Measurements from ENCODE around the gene LOXL1. TPM values are rescaled to one million over a fixed set of nuclear protein-coding genes. Genes with fewer than 3 reads are reported as not detected.

The LOXL1 gene
- total and polyA plus RNA-seq, 2 donors (not counting 1 experiment from before 2014, with no cell fraction given): 0.21 to 0.49 TPM

DNA sequence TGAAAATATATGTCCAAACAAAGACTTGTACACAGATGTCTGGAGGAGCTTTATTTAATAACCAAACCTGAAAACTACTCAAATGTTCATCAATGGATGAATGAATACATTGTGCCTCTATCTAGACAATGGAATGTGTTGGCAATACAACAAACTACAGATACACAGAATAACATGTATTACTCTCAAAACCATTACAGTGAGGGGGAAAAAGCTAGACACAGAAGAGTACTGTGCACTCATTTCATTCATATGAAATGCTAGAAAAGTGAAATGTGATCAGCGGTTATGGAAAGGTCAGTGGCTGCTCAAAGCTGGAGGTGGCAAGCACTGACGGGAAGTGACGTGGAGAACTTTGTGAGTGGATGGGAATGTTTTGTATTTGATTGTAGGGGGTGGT lies 52.6 kb downstream of the LOXL1 start:
- peaks cover 0 to 5% (median 0%) of the 10 kb centered on the region in 3 donors for H3K9me3 ChIP-seq (ENCODE audit: control extremely low read depth in 1 of 3, control insufficient read depth in 2 of 3, insufficient read depth in 1 of 3, low read length in 2 of 3)
- no peak overlapping the region for H3K4me2 ChIP-seq (replicated peaks; ENCODE audit: low read depth, low read length, poor library complexity, severe bottlenecking)
- DNase-seq (no peak), ATAC-seq (ENCODE audit: low read depth) (no peak)
- ChIA-PET CTCF (interaction anchor here (0.5 to 1.0 kb wide), 3 partner anchors 15 to 1925 kb away, joined by 3 to 5 read pairs (median 3); no protein-coding TSS in a partner anchor), POLR2A (no interaction called here)
- WGBS (ENCODE audit: insufficient coverage): 100% methylated on average over 1 of the region's 3 CpGs
- no peaks in the 10 kb centered on the region for H4K20me1 ChIP-seq (ENCODE audit: control insufficient read depth, insufficient read depth, low read length, poor library complexity, severe bottlenecking)
- H3K36me3 ChIP-seq (replicated peaks in 1 of 2; ENCODE audit: control extremely low read depth in 1 of 2, control insufficient read depth in 1 of 2, extremely low read depth in 1 of 2, insufficient read depth in 2 of 2, low read length in 1 of 2): no peaks in the 10 kb centered on the region
- H2AFZ ChIP-seq (ENCODE audit: insufficient read depth, low read depth, low read length, poor library complexity, severe bottlenecking): no peak overlapping the region
- no peak overlapping the region for H3K27ac ChIP-seq (ENCODE audit: low read length in 2 of 2)
- no peak overlapping the region for H3K4me3 ChIP-seq (ENCODE audit: control extremely low read depth in 1 of 5, extremely low read depth in 1 of 5, insufficient read depth in 1 of 5, low read depth in 2 of 5, low read length in 4 of 5)
- peaks cover 0 to 20% (median 13%) of the 10 kb centered on the region in 4 experiments for H3K27me3 ChIP-seq (replicated peaks in 1 of 4; ENCODE audit: control extremely low read depth in 1 of 4, control insufficient read depth in 3 of 4, insufficient read depth in 4 of 4, low read length in 3 of 4)
- Mint-ChIP-seq H3K4me3 (no peak overlapping the region), H3K27ac (no peak overlapping the region), H3K9me3 (ENCODE audit: insufficient read depth) (no peaks in the 10 kb centered on the region), H3K4me1 (peaks cover 37% of the 10 kb centered on the region), H3K27me3 (peaks cover 23% of the 10 kb centered on the region)
- TF ChIP-seq, protein P1, sequence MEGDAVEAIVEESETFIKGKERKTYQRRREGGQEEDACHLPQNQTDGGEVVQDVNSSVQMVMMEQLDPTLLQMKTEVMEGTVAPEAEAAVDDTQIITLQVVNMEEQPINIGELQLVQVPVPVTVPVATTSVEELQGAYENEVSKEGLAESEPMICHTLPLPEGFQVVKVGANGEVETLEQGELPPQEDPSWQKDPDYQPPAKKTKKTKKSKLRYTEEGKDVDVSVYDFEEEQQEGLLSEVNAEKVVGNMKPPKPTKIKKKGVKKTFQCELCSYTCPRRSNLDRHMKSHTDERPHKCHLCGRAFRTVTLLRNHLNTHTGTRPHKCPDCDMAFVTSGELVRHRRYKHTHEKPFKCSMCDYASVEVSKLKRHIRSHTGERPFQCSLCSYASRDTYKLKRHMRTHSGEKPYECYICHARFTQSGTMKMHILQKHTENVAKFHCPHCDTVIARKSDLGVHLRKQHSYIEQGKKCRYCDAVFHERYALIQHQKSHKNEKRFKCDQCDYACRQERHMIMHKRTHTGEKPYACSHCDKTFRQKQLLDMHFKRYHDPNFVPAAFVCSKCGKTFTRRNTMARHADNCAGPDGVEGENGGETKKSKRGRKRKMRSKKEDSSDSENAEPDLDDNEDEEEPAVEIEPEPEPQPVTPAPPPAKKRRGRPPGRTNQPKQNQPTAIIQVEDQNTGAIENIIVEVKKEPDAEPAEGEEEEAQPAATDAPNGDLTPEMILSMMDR (IDR thresholded peaks at IDR 0.05): no peak
- H3K79me2 ChIP-seq (ENCODE audit: control insufficient read depth, insufficient read depth, low read length): peaks cover 7% of the 10 kb centered on the region
- peaks cover 32 to 34% of the 10 kb centered on the region in 2 donors for H3K4me1 ChIP-seq (ENCODE audit: control insufficient read depth in 2 of 2, insufficient read depth in 2 of 2, low read length in 2 of 2)
- intact Hi-C loops (cut with micrococcal nuclease): no loop called here
- no peak overlapping the region for H3K9ac ChIP-seq (ENCODE audit: low read length)

GRCh38 chr15:73979636-73980035 lies 53.4 kb downstream of the LOXL1 start:
- Mint-ChIP-seq H3K27ac (no peak overlapping the region), H3K4me1 (peaks cover 43% of the 10 kb centered on the region), H3K9me3 (ENCODE audit: insufficient read depth) (no peaks in the 10 kb centered on the region), H3K4me3 (no peak overlapping the region), H3K27me3 (peaks cover 17% of the 10 kb centered on the region)
- 100% methylated on average over 1 of the region's 1 CpG for WGBS (ENCODE audit: insufficient coverage)
- no peak for DNase-seq
- Histone ChIP-seq H3K36me3 (replicated peaks in 1 of 2; ENCODE audit: control extremely low read depth in 1 of 2, control insufficient read depth in 1 of 2, extremely low read depth in 1 of 2, insufficient read depth in 2 of 2, low read length in 1 of 2) (no peaks in the 10 kb centered on the region), H4K20me1 (ENCODE audit: control insufficient read depth, insufficient read depth, low read length, poor library complexity, severe bottlenecking) (no peaks in the 10 kb centered on the region), H2AFZ (ENCODE audit: insufficient read depth, low read depth, low read length, poor library complexity, severe bottlenecking) (no peak overlapping the region), H3K79me2 (ENCODE audit: control insufficient read depth, insufficient read depth, low read length) (peaks cover 8% of the 10 kb centered on the region), H3K9me3 (ENCODE audit: control extremely low read depth in 1 of 3, control insufficient read depth in 2 of 3, insufficient read depth in 1 of 3, low read length in 2 of 3) (peaks cover 0 to under 1% (median 0%) of the 10 kb centered on the region in 3 donors), H3K4me1 (ENCODE audit: control insufficient read depth in 2 of 2, insufficient read depth in 2 of 2, low read length in 2 of 2) (peaks cover 39 to 42% of the 10 kb centered on the region in 2 donors), H3K4me2 (replicated peaks; ENCODE audit: low read depth, low read length, poor library complexity, severe bottlenecking) (no peak overlapping the region), H3K27me3 (replicated peaks in 1 of 4; ENCODE audit: control extremely low read depth in 1 of 4, control insufficient read depth in 3 of 4, insufficient read depth in 4 of 4, low read length in 3 of 4) (peaks cover 0 to 16% (median 11%) of the 10 kb centered on the region in 4 experiments), H3K27ac (ENCODE audit: low read length in 2 of 2) (no peak overlapping the region), H3K4me3 (ENCODE audit: control extremely low read depth in 1 of 5, extremely low read depth in 1 of 5, insufficient read depth in 1 of 5, low read depth in 2 of 5, low read length in 4 of 5) (no peak overlapping the region), H3K9ac (ENCODE audit: low read length) (no peak overlapping the region)
- ChIA-PET POLR2A (no interaction called here), CTCF (interaction anchor here (1.0 kb wide), 1 partner anchor 16 kb away, joined by 3 read pairs; no protein-coding TSS in a partner anchor)
- intact Hi-C loops (cut with micrococcal nuclease): no loop called here
- no peak for ATAC-seq (ENCODE audit: low read depth)
- no peak for TF ChIP-seq EZH2 (IDR thresholded peaks at IDR 0.05; ENCODE audit: borderline replicate concordance, insufficient read depth, low read depth, low read length, poor library complexity, severe bottlenecking)
- TF ChIP-seq, protein P1 (IDR thresholded peaks at IDR 0.05): no peak

Measured in B cell (primary cell).